Body of pancreas (tissue), 4 donors: Measurements from ENCODE around the gene SIN3A. TPM values are rescaled to one million over a fixed set of nuclear protein-coding genes. Genes with fewer than 3 reads are reported as not detected.

Experiments
- ATAC-seq: fragments of 150-250 bp; one replicate; pipeline ENCODE4 v1.9.1; 2016
- DNase-seq, 4 donors: peaks; one replicate each; pipeline ENCODE4 v3.0.0-alpha.2; 2019
- H3K27ac ChIP-seq, 4 donors: fragments of 200-600 bp; sonication (generic); 1 replicate in 3 of 4; 2 replicates in 1 of 4; pipeline versions ENCODE4 v1.5.1 to v1.6.1; 2016 to 2019; ENCODE audit warnings: mild to moderate bottlenecking in 1 of 4, mixed read lengths in 1 of 4, moderate library complexity in 1 of 4
- H3K27me3 ChIP-seq, 2 donors: fragments of 200-600 bp; sonication (generic); one replicate each; pipeline ENCODE4 v1.6.0; 2016; ENCODE audit warnings: mild to moderate bottlenecking in 1 of 2
- H3K36me3 ChIP-seq, 2 donors: fragments of 200-600 bp; sonication (generic); replicated peaks in 1 of 2; 2 replicates each; pipeline ENCODE4 v1.5.1; 2016; ENCODE audit warnings: low read depth in 2 of 2; ENCODE audit not compliant: insufficient read depth in 1 of 2
- H3K4me1 ChIP-seq: fragments of 200-600 bp; sonication (generic); one replicate; pipeline ENCODE4 v1.6.0; 2016
- H3K4me3 ChIP-seq, 2 donors: fragments of 200-600 bp; sonication (generic); 1 replicate in 1 of 2; 2 replicates in 1 of 2; pipeline ENCODE4 v1.5.1; 2016 to 2019
- H3K9me3 ChIP-seq, 3 donors: fragments of 200-600 bp; sonication (generic); 1 replicate in 2 of 3; 2 replicates in 1 of 3; pipeline ENCODE4 v1.5.1; 2016
- POLR2A ChIP-seq, 3 donors: fragments of 450-650 bp; IDR thresholded peaks; one replicate each; pipeline ENCODE4 v1.6.1; 2016; ENCODE audit warnings: antibody characterized with exemption in 3 of 3, mild to moderate bottlenecking in 2 of 3
- WGBS, 2 donors: methylation state at CpG; one replicate each; pipeline ENCODE4 v1.1.5; 2017; 5-methylcytosine and 5-hydroxymethylcytosine counted together
- intact Hi-C: fragments of 100-400 bp; cut with DNase I; formaldehyde crosslinking; loops from one replicate; pipeline ENCODE4 v1.15.1; 2023
- total RNA-seq, 2 donors: library from RNA; depleted of rRNA; stranded (reverse); fragments of >200 nt; gene quantifications; one replicate each; pipeline ENCODE4 v1.1.0, GENCODE V29; 2016
- TF ChIP-seq, protein P1 (sequence below), 7 experiments: fragments of 450-650 bp in 4 of 7; fragments of 200-600 bp in 3 of 7; sonication (generic) in 3 of 7; IDR thresholded peaks; one replicate each; pipeline ENCODE4 v1.5.1; 2016 to 2019; ENCODE audit warnings: antibody characterized with exemption in 7 of 7

The SIN3A gene
- total RNA-seq, 2 donors from 2014 or later, result 17.1 to 23.1 TPM

DNA sequence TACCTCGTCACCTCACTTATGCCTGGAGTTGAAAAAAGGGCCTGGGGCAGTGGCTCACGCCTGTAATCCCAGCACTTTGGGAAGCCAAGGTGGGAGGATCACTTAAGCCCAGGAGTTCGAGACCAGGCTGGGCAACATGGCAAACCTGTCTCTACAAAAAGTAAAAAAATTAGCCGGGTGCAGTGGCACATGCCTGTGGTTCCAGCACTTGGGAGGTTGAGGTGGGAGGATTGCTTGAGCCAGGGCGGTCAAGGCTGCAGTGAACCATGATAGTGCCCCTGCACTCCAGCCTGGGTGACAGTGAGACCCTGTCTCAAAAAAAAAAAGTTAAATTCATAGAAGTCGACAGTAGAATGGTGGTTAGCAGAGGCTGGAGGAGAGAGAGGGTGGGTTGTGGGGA lies 109.3 kb downstream of the SIN3A start:
- no peaks in the 10 kb centered on the region for H3K27me3 ChIP-seq
- peaks cover 0 to 2% of the 10 kb centered on the region in 2 donors for H3K36me3 ChIP-seq
- 80 to 82% methylated on average over 6 of the region's 6 CpGs for WGBS, 2 donors
- DNase-seq (no peak), ATAC-seq (no peak)
- no peak overlapping the region for H3K4me3 ChIP-seq
- intact Hi-C loops, result no loop called here
- H3K4me1 ChIP-seq, result peaks cover 5% of the 10 kb centered on the region
- TF ChIP-seq, protein P1, sequence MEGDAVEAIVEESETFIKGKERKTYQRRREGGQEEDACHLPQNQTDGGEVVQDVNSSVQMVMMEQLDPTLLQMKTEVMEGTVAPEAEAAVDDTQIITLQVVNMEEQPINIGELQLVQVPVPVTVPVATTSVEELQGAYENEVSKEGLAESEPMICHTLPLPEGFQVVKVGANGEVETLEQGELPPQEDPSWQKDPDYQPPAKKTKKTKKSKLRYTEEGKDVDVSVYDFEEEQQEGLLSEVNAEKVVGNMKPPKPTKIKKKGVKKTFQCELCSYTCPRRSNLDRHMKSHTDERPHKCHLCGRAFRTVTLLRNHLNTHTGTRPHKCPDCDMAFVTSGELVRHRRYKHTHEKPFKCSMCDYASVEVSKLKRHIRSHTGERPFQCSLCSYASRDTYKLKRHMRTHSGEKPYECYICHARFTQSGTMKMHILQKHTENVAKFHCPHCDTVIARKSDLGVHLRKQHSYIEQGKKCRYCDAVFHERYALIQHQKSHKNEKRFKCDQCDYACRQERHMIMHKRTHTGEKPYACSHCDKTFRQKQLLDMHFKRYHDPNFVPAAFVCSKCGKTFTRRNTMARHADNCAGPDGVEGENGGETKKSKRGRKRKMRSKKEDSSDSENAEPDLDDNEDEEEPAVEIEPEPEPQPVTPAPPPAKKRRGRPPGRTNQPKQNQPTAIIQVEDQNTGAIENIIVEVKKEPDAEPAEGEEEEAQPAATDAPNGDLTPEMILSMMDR (IDR thresholded peaks at IDR 0.05), result no peak
- no peak for TF ChIP-seq POLR2A (IDR thresholded peaks at IDR 0.05)
- H3K9me3 ChIP-seq, result no peaks in the 10 kb centered on the region
- H3K27ac ChIP-seq, result no peak overlapping the region

GRCh38 chr15:75339531-75340240 lies 111.8 kb downstream of the SIN3A start:
- no peaks in the 10 kb centered on the region for H3K27me3 ChIP-seq
- ATAC-seq, result no peak
- peaks cover 0 to 2% of the 10 kb centered on the region in 2 donors for H3K36me3 ChIP-seq
- H3K4me1 ChIP-seq, result peaks cover 18% of the 10 kb centered on the region
- H3K4me3 ChIP-seq, result no peak overlapping the region
- 89 to 92% methylated on average over 7 to 13 of the region's 13 CpGs for WGBS, 2 donors
- H3K27ac ChIP-seq, result no peak overlapping the region
- no peak for DNase-seq
- intact Hi-C loops, result no loop called here
- H3K9me3 ChIP-seq, result no peaks in the 10 kb centered on the region
- TF ChIP-seq, protein P1 (IDR thresholded peaks at IDR 0.05), result no peak
- no peak for TF ChIP-seq POLR2A (IDR thresholded peaks at IDR 0.05)

DNA sequence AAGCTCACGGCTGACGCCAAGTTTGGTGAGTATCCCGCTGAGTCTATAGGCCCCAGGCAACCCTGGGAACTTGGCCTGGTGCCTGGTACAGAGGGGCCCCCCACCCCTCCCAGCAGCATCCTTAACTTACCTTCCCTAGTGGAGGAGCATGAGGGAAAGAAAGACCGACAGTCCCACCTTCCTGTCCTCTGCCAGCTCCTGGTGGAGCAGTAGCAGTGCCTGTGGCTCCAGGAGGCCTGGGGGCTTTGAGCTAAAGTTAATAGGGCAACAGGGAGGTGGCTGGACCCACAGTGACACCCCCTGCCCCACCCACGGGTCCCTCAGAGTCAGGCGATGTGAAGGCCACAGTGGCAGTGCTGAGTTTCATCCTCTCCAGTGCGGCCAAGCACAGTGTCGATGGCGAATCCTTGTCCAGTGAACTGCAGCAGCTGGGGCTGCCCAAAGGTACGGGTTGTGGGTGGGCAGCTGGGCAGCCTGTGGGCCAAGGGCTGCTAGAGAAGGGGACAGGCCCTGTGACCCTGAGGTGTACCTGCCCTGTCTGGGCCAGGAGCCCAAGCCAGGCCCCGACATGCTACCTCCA lies 112.7 kb downstream of the SIN3A start:
- Histone ChIP-seq H3K27me3 (no peaks in the 10 kb centered on the region), H3K4me1 (peaks cover 18% of the 10 kb centered on the region), H3K27ac (no peak overlapping the region), H3K4me3 (no peak overlapping the region), H3K36me3 (peaks cover 0 to 2% of the 10 kb centered on the region in 2 donors), H3K9me3 (no peaks in the 10 kb centered on the region)
- intact Hi-C loops, result no loop called here
- 89 to 94% methylated on average over 6 to 11 of the region's 11 CpGs for WGBS, 2 donors
- DNase-seq (no peak), ATAC-seq (no peak)
- no peak for TF ChIP-seq POLR2A (IDR thresholded peaks at IDR 0.05)
- TF ChIP-seq, protein P1 (IDR thresholded peaks at IDR 0.05), result no peak

- H3K9me3 ChIP-seq, result no peaks in the 10 kb centered on the region
- DNase-seq (peak; percentile 97 to 99 (median 98)), ATAC-seq (peak; percentile 97)
- H3K36me3 ChIP-seq, result peaks cover 0 to 2% of the 10 kb centered on the region in 2 donors
- no peaks in the 10 kb centered on the region for H3K27me3 ChIP-seq
- peak within 1 kb of the TSS in 3 of 4 donors; percentile 41 to 64 (median 60) for H3K27ac ChIP-seq
- H3K4me3 ChIP-seq, result peak within 1 kb of the TSS; percentile 78 to 96
- 0% methylated on average over 20 to 42 of the region's 42 CpGs for WGBS, 2 donors
- TF ChIP-seq, protein P1 (IDR thresholded peaks at IDR 0.05), result no peak
- TF ChIP-seq POLR2A (IDR thresholded peaks at IDR 0.05), result peak; percentile 18 to 57 (median 32)
- peaks cover 18% of the 10 kb centered on the region for H3K4me1 ChIP-seq
- intact Hi-C loops, result no loop called here
These were observed 115.7 kb downstream of the SIN3A start, which contains the start of gene COMMD4 for GRCh38 chr15:75335705-75336355. TSS of gene COMMD4 (plus strand) at chr15:75336063. CDS start at chr15:75336090, 27 bp downstream.
